Brain microvascular endothelial cell (primary cell): ENCODE results near the gene S100G.

ENCODE experiments used
- DNase-seq: peaks from one replicate; pipeline ENCODE4 v3.0.0-alpha.2; 2020
- H3K27ac ChIP-seq: fragments of 250-450 bp; sonication (Bioruptor Pico); 2 replicates; pipeline ENCODE4 v1.5.1; 2020; ENCODE audit warnings: mild to moderate bottlenecking, moderate library complexity
- H3K27me3 ChIP-seq: fragments of 250-450 bp; sonication (Bioruptor Pico); replicated peaks from 2 replicates; pipeline ENCODE4 v1.5.1; 2020; ENCODE audit warnings: mild to moderate bottlenecking
- H3K36me3 ChIP-seq: fragments of 250-450 bp; sonication (Bioruptor Pico); replicated peaks from 2 replicates; pipeline ENCODE4 v1.5.1; 2020; ENCODE audit warnings: mild to moderate bottlenecking
- H3K4me3 ChIP-seq: 2 replicates; pipeline ENCODE4 v1.5.1; 2011; ENCODE audit warnings: low read depth, mild to moderate bottlenecking, control low read depth, low read length, moderate library complexity
- CTCF ChIP-seq: IDR thresholded peaks from 2 replicates; pipeline ENCODE4 v1.5.1; 2011; ENCODE audit warnings: low read depth, mild to moderate bottlenecking, moderate library complexity, low read length, control low read depth, inconsistent platforms; ENCODE audit errors: missing control alignments
- in situ Hi-C: cut with HindIII; loops from 2 replicates; pipeline ENCODE4 v1.10.0; 2017; ENCODE audit warnings: low sequenced_read_pairs, low pct_ligation_motif_present

S100G gene

GRCh38 chrX:16664626-16665025 lies 14.7 kb downstream of the S100G start:
- DNase-seq: no peak
- Histone ChIP-seq H3K27me3 (no peaks in the 10 kb centered on the region), H3K4me3 (no peak overlapping the region), H3K36me3 (no peaks in the 10 kb centered on the region), H3K27ac (peak overlapping the region; percentile 5)
- TF ChIP-seq CTCF: peak; percentile 36
- in situ Hi-C loops: no loop called here

GRCh38 chrX:16665089-16665488 lies 15.1 kb downstream of the S100G start:
- peak overlapping the region; percentile 70 for H3K27ac ChIP-seq
- no peak overlapping the region for H3K4me3 ChIP-seq
- H3K27me3 ChIP-seq: no peaks in the 10 kb centered on the region
- in situ Hi-C loops: no loop called here
- peak; percentile 28 for DNase-seq
- H3K36me3 ChIP-seq: no peaks in the 10 kb centered on the region
- no peak for TF ChIP-seq CTCF

GRCh38 chrX:16666541-16666940 lies 16.6 kb downstream of the S100G start:
- in situ Hi-C loops: no loop called here
- H3K27ac ChIP-seq: peak overlapping the region; percentile 70
- H3K27me3 ChIP-seq: no peaks in the 10 kb centered on the region
- no peak overlapping the region for H3K4me3 ChIP-seq
- no peak for TF ChIP-seq CTCF
- peak; percentile 66 for DNase-seq
- H3K36me3 ChIP-seq: no peaks in the 10 kb centered on the region

GRCh38 chrX:16671005-16671404 lies 21.0 kb downstream of the S100G start:
- H3K27ac ChIP-seq: no peak overlapping the region
- in situ Hi-C loops: no loop called here
- DNase-seq: peak; percentile 53
- no peaks in the 10 kb centered on the region for H3K36me3 ChIP-seq
- peak; percentile 46 for TF ChIP-seq CTCF
- H3K4me3 ChIP-seq: no peak overlapping the region
- H3K27me3 ChIP-seq: no peaks in the 10 kb centered on the region

GRCh38 chrX:16678689-16679088 lies 28.7 kb downstream of the S100G start:
- H3K27ac ChIP-seq: no peak overlapping the region
- in situ Hi-C loops: no loop called here
- no peaks in the 10 kb centered on the region for H3K36me3 ChIP-seq
- TF ChIP-seq CTCF: no peak
- no peak overlapping the region for H3K4me3 ChIP-seq
- H3K27me3 ChIP-seq: no peaks in the 10 kb centered on the region
- no peak for DNase-seq

GRCh38 chrX:16683007-16683664 lies 33.2 kb downstream of the S100G start:
- DNase-seq: no peak
- no peak overlapping the region for H3K4me3 ChIP-seq
- H3K36me3 ChIP-seq: no peaks in the 10 kb centered on the region
- H3K27ac ChIP-seq: no peak overlapping the region
- in situ Hi-C loops: no loop called here
- no peaks in the 10 kb centered on the region for H3K27me3 ChIP-seq
- TF ChIP-seq CTCF: no peak
